K562 (cell line): Measurements from ENCODE around the gene HSPB7. TPM values are rescaled to one million over a fixed set of nuclear protein-coding genes. Genes with fewer than 3 reads are reported as not detected.

Source experiments
- CHCHD3 ChIP-seq: fragments of 250-450 bp; sonication (Bioruptor Pico); IDR thresholded peaks from 2 replicates; pipeline ENCODE4 v2.1.2; 2022; ENCODE audit warnings: mild to moderate bottlenecking
- CHD2 ChIP-seq: IDR thresholded peaks from 2 replicates; pipeline ENCODE4 v1.6.1; 2011; ENCODE audit warnings: low read depth, low read length
- ELF4 ChIP-seq: fragments of 450-650 bp; formaldehyde crosslinking; IDR thresholded peaks from 2 replicates; pipeline ENCODE4 v1.4.0; 2022; ENCODE audit warnings: missing genetic modification characterization
- L3MBTL2 ChIP-seq: fragments of 450-650 bp; IDR thresholded peaks from 2 replicates; pipeline ENCODE4 v1.6.1; 2016; ENCODE audit warnings: mild to moderate bottlenecking, moderate library complexity
- NCOA6 ChIP-seq: fragments of 450-650 bp; IDR thresholded peaks from 2 replicates; pipeline ENCODE4 v1.6.1; 2017; ENCODE audit warnings: mild to moderate bottlenecking
- PCBP1 ChIP-seq: fragments of 200-400 bp; formaldehyde crosslinking; IDR thresholded peaks from 2 replicates; pipeline ENCODE4 v1.6.1; 2018; ENCODE audit warnings: mild to moderate bottlenecking, low read depth, low read length; ENCODE audit not compliant: poor library complexity, severe bottlenecking
- SMAD4 ChIP-seq: fragments of 250-450 bp; sonication (Bioruptor Pico); conservative IDR thresholded peaks from 2 replicates; pipeline ENCODE4 v1.8.0; 2021; ENCODE audit warnings: inconsistent platforms, mild to moderate bottlenecking, moderate library complexity
- TEAD2 ChIP-seq: fragments of 450-650 bp; IDR thresholded peaks from 2 replicates; pipeline ENCODE4 v1.6.1; 2016; ENCODE audit warnings: missing genetic modification characterization, control low read depth, missing compliant biosample characterization
- TRIM24 ChIP-seq, 2 experiments: fragments of 450-650 bp; IDR thresholded peaks; 2 replicates each; pipeline ENCODE4 v1.6.1; 2016
- ZBTB7A ChIP-seq: IDR thresholded peaks from 2 replicates; pipeline ENCODE4 v1.6.1; 2011; ENCODE audit warnings: low read depth, mild to moderate bottlenecking, low read length, moderate library complexity, borderline replicate concordance; ENCODE audit not compliant: control insufficient read depth
- polyA plus RNA-seq, 8 experiments: library from polyadenylated mRNA; depleted of rRNA in 4 of 8; stranded (reverse) in 5 of 8; unstranded in 3 of 8; fragments of >200 nt; fragmentation: Nextera tagmentation in 2 of 8; fragmentation: Illumina TruSeq in 1 of 8; extraction: Ambion mirVana in 2 of 8; extraction: Trizol in 1 of 8; gene quantifications; 2 replicates each; pipeline versions ENCODE4 v1.2.1 to v1.2.3, GENCODE V29; 2011 to 2014; ENCODE audit warnings: inconsistent platforms in 1 of 8, missing spikeins in 1 of 8
- total RNA-seq, 7 experiments: library from RNA; depleted of rRNA in 6 of 7; stranded (reverse); fragments of >200 nt in 6 of 7; fragmentation: Illumina TruSeq in 2 of 7; extraction: Trizol in 2 of 7; gene quantifications; 2 replicates each; pipeline versions ENCODE4 v1.2.1 to v1.2.3, GENCODE V29; 2011 to 2021; ENCODE audit warnings: low replicate concordance in 1 of 7
- TF ChIP-seq, protein P1 (sequence below), 2 experiments: IDR thresholded peaks; 2 replicates each; pipeline ENCODE4 v1.6.1; 2012; ENCODE audit warnings: improper control_type of control experiment in 2 of 2, low read depth in 2 of 2, low read length in 2 of 2, borderline replicate concordance in 1 of 2
- TF ChIP-seq, protein P2 (sequence below), 3 experiments: fragments of 200-800 bp in 1 of 3; fragments of 250-450 bp in 1 of 3; fragments of 450-650 bp in 1 of 3; sonication (Bioruptor Pico) in 1 of 3; sonication (Bioruptor generic) in 1 of 3; formaldehyde crosslinking in 1 of 3; IDR thresholded peaks; 2 replicates each; pipeline versions ENCODE4 v1.6.1 to v1.8.0; 2016 to 2022; ENCODE audit warnings: mild to moderate bottlenecking in 2 of 3, missing genetic modification characterization in 2 of 3, missing compliant biosample characterization in 1 of 3, moderate library complexity in 1 of 3
- TF ChIP-seq, protein P3 (sequence below): sonication (generic); formaldehyde crosslinking; IDR thresholded peaks from 2 replicates; pipeline ENCODE4 v1.9.0; 2022; ENCODE audit warnings: mild to moderate bottlenecking, missing genetic modification reagents
- TF ChIP-seq, protein P4 (sequence below): IDR thresholded peaks from 2 replicates; pipeline ENCODE4 v1.6.1; 2011; ENCODE audit warnings: borderline replicate concordance, low read depth, mild to moderate bottlenecking, moderate library complexity, low read length; ENCODE audit not compliant: insufficient read depth, poor library complexity, severe bottlenecking
- TF ChIP-seq, protein P5 (sequence below): fragments of 250-450 bp; sonication (Bioruptor Pico); IDR thresholded peaks from 2 replicates; pipeline ENCODE4 v1.5.0; 2021

The HSPB7 gene
- total and polyA plus RNA-seq, 9 of the 15 experiments (the other 6 are each of a cell fraction or from before 2014, with no cell fraction given): 0.05 to 0.19 (median 0.07) TPM; not detected in 6

DNA sequence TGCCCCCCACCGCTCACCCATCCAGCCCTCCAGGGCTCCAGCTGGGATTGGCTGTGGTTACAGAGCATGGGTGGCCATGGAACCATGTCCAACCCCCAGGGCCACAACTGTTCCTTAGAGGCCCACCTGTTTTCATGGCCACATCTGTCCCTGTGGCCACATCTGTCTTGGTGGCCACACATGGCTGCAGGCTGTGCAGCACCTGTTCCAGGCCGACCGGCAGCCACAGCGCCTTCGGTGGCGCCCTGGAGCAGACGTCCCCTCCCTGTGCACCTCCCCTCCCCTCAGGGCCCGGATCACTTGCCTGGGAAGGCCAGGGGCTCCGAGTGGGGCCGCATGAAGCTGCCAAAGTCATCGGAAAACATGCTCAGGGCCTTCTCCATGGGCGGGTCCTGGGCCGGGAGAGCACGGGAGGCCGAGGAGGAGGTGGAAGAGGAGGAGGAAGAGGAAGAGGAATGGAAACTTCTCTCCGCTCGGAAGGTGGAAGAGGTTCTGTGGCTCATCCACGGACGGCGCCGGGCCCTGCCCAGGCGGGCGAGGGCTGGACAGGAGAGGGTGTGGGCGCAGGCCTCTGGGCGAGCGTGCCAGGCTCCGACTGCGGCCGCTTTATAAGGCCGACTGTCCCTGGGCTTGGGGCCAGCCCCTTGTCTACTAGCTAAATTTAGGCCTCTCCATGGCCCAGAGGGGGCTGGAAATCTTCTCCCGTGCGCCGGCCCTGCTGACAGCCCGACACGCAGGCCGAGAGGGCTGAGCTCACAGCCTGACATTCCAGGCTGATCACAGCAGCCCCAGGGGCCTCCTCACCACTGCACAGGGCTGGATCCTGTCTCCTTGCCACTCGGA lies at the start of gene HSPB7 (continued):
- TF ChIP-seq, protein P1, sequence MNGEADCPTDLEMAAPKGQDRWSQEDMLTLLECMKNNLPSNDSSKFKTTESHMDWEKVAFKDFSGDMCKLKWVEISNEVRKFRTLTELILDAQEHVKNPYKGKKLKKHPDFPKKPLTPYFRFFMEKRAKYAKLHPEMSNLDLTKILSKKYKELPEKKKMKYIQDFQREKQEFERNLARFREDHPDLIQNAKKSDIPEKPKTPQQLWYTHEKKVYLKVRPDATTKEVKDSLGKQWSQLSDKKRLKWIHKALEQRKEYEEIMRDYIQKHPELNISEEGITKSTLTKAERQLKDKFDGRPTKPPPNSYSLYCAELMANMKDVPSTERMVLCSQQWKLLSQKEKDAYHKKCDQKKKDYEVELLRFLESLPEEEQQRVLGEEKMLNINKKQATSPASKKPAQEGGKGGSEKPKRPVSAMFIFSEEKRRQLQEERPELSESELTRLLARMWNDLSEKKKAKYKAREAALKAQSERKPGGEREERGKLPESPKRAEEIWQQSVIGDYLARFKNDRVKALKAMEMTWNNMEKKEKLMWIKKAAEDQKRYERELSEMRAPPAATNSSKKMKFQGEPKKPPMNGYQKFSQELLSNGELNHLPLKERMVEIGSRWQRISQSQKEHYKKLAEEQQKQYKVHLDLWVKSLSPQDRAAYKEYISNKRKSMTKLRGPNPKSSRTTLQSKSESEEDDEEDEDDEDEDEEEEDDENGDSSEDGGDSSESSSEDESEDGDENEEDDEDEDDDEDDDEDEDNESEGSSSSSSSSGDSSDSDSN (IDR thresholded peaks at IDR 0.05; ENCODE audit: borderline replicate concordance in 1 of 2, low read depth in 2 of 2, low read length in 2 of 2): 0 out of 4 replicates have a peak, but pooled peaks of 1 of the 2 experiments have one; percentile 66
- TF ChIP-seq, protein P2, sequence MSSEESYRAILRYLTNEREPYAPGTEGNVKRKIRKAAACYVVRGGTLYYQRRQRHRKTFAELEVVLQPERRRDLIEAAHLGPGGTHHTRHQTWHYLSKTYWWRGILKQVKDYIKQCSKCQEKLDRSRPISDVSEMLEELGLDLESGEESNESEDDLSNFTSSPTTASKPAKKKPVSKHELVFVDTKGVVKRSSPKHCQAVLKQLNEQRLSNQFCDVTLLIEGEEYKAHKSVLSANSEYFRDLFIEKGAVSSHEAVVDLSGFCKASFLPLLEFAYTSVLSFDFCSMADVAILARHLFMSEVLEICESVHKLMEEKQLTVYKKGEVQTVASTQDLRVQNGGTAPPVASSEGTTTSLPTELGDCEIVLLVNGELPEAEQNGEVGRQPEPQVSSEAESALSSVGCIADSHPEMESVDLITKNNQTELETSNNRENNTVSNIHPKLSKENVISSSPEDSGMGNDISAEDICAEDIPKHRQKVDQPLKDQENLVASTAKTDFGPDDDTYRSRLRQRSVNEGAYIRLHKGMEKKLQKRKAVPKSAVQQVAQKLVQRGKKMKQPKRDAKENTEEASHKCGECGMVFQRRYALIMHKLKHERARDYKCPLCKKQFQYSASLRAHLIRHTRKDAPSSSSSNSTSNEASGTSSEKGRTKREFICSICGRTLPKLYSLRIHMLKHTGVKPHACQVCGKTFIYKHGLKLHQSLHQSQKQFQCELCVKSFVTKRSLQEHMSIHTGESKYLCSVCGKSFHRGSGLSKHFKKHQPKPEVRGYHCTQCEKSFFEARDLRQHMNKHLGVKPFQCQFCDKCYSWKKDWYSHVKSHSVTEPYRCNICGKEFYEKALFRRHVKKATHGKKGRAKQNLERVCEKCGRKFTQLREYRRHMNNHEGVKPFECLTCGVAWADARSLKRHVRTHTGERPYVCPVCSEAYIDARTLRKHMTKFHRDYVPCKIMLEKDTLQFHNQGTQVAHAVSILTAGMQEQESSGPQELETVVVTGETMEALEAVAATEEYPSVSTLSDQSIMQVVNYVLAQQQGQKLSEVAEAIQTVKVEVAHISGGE (CRISPR knock-in tag; IDR thresholded peaks at IDR 0.05): peak in 1 of 3 experiments; percentile 76; a peak in 2 of 6 replicates
- TF ChIP-seq CHCHD3 (CRISPR knock-in tag) (no peak), ELF4 (CRISPR knock-in tag) (no peak), NCOA6 (no peak), L3MBTL2 (peak; percentile 34; the same call in 1 of the 2 replicates), TRIM24 (IDR thresholded peaks at IDR 0.05) (0 out of 4 replicates have a peak, but pooled peaks of 1 of the 2 experiments have one; percentile 57), TEAD2 (tag) (no peak), ZBTB7A (peak; percentile 59; the same call in 1 of the 2 replicates), SMAD4 (0 out of 2 replicates have a peak, but pooled peaks have one; percentile 23), CHD2 (no peak), PCBP1 (peak; percentile 72)
- TF ChIP-seq, protein P3, sequence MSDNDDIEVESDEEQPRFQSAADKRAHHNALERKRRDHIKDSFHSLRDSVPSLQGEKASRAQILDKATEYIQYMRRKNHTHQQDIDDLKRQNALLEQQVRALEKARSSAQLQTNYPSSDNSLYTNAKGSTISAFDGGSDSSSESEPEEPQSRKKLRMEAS: peak; percentile 89
- TF ChIP-seq, protein P4, sequence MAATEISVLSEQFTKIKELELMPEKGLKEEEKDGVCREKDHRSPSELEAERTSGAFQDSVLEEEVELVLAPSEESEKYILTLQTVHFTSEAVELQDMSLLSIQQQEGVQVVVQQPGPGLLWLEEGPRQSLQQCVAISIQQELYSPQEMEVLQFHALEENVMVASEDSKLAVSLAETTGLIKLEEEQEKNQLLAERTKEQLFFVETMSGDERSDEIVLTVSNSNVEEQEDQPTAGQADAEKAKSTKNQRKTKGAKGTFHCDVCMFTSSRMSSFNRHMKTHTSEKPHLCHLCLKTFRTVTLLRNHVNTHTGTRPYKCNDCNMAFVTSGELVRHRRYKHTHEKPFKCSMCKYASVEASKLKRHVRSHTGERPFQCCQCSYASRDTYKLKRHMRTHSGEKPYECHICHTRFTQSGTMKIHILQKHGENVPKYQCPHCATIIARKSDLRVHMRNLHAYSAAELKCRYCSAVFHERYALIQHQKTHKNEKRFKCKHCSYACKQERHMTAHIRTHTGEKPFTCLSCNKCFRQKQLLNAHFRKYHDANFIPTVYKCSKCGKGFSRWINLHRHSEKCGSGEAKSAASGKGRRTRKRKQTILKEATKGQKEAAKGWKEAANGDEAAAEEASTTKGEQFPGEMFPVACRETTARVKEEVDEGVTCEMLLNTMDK: peak; percentile 14
- TF ChIP-seq, protein P5, sequence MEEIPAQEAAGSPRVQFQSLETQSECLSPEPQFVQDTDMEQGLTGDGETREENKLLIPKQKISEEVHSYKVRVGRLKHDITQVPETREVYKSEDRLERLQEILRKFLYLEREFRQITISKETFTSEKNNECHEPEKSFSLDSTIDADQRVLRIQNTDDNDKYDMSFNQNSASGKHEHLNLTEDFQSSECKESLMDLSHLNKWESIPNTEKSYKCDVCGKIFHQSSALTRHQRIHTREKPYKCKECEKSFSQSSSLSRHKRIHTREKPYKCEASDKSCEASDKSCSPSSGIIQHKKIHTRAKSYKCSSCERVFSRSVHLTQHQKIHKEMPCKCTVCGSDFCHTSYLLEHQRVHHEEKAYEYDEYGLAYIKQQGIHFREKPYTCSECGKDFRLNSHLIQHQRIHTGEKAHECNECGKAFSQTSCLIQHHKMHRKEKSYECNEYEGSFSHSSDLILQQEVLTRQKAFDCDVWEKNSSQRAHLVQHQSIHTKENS (CRISPR knock-in tag): no peak
